ENCODE data around the gene YY2. TPM values are rescaled to one million over a fixed set of nuclear protein-coding genes. Genes with fewer than 3 reads are reported as not detected.

Gene YY2
- total RNA-seq, 1 donor from 2014 or later = 0.30 TPM

DNA sequence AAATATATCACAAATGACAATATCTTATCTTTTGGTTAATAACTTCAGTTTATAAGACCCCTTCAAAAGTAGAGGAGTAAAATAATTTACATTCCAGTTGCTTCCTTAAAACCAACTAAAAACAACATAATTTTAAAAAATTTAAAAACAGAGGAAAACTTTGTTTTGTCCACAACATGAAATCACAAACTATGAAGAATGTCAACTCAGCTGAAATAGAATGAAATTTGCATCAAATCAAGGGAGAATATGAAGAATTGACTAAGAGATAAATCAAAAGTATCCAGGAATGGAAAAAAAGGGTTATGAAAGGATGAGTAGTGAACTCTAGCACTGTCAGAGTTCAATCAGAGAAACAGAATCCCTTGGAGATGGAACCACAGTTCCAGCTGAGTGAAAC is 2.2 kb upstream of the YY2 start:
- DNase-seq = no peak
- Histone ChIP-seq H3K27ac (replicated peaks) (no peak overlapping the region), H3K36me3 (peaks cover 36% of the 10 kb centered on the region), H3K27me3 (ENCODE audit: low read depth) (no peaks in the 10 kb centered on the region), H3K4me1 (no peaks in the 10 kb centered on the region), H3K9me3 (replicated peaks) (no peaks in the 10 kb centered on the region), H3K4me3 (no peak overlapping the region)
- intact Hi-C loops (cut with micrococcal nuclease) = no loop called here
- TF ChIP-seq, protein P1, sequence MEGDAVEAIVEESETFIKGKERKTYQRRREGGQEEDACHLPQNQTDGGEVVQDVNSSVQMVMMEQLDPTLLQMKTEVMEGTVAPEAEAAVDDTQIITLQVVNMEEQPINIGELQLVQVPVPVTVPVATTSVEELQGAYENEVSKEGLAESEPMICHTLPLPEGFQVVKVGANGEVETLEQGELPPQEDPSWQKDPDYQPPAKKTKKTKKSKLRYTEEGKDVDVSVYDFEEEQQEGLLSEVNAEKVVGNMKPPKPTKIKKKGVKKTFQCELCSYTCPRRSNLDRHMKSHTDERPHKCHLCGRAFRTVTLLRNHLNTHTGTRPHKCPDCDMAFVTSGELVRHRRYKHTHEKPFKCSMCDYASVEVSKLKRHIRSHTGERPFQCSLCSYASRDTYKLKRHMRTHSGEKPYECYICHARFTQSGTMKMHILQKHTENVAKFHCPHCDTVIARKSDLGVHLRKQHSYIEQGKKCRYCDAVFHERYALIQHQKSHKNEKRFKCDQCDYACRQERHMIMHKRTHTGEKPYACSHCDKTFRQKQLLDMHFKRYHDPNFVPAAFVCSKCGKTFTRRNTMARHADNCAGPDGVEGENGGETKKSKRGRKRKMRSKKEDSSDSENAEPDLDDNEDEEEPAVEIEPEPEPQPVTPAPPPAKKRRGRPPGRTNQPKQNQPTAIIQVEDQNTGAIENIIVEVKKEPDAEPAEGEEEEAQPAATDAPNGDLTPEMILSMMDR (IDR thresholded peaks at IDR 0.05; ENCODE audit: borderline replicate concordance) = no peak

DNA sequence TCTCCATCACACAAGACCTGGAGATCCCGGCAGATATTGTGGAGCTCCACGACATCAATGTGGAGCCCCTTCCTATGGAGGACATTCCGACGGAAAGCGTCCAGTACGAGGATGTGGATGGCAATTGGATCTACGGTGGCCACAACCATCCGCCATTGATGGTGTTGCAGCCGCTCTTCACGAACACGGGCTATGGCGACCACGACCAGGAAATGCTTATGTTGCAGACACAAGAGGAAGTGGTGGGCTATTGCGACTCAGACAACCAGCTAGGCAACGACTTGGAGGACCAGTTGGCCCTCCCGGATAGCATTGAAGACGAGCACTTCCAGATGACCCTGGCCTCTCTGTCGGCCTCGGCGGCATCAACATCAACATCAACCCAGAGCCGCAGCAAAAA is 717 bp downstream of the YY2 start:
- TF ChIP-seq, protein P1 (IDR thresholded peaks at IDR 0.05; ENCODE audit: borderline replicate concordance) = no peak
- no peak for DNase-seq
- Histone ChIP-seq H3K4me3 (no peak overlapping the region), H3K27me3 (ENCODE audit: low read depth) (no peaks in the 10 kb centered on the region), H3K27ac (replicated peaks) (no peak overlapping the region), H3K4me1 (no peaks in the 10 kb centered on the region), H3K36me3 (peaks cover 27% of the 10 kb centered on the region), H3K9me3 (replicated peaks) (no peaks in the 10 kb centered on the region)
- intact Hi-C loops (cut with micrococcal nuclease) = no loop called here

DNA sequence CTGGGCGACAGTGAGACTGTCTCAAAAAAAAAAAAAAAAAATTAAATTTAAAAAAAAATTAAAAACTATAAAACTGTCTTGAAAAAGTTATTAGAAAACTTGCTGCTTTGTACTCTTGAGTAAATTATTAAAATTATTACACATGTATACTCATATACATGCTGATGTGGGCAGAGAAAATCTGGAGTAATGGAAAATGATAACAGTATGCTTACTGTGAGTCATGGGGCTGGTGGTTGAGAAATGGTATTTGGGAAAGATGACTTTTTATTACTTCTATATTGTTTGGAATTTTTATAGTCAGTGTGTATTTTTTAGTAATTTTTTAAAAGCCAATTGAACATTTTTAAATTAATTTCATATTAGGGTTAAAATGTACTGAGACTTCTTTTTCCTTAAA is 7.5 kb downstream of the YY2 start:
- Histone ChIP-seq H3K4me1 (no peaks in the 10 kb centered on the region), H3K9me3 (replicated peaks) (no peaks in the 10 kb centered on the region), H3K27me3 (ENCODE audit: low read depth) (no peaks in the 10 kb centered on the region), H3K36me3 (no peaks in the 10 kb centered on the region), H3K27ac (replicated peaks) (no peak overlapping the region), H3K4me3 (no peak overlapping the region)
- intact Hi-C loops (cut with micrococcal nuclease) = no loop called here
- no peak for DNase-seq
- TF ChIP-seq, protein P1 (IDR thresholded peaks at IDR 0.05; ENCODE audit: borderline replicate concordance) = no peak

DNA sequence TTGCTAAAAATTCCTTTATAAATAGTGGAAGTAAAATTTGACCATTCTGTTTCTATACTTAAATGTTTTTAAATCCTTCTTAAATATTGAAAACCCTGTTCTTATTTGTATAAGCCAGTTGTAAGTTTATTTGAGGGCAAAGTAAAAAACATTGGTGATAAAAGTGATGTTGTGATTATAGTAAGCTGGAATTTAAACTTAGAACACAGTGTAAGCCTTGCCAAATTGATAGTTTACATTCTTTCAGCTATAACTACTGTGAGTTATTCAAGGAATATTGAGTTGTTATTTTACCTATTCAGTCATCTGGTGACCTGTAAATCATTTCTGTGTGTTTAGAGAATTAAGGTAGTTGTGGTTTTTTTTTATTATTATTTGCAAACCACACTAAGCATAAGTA is 9.6 kb downstream of the YY2 start:
- Histone ChIP-seq H3K36me3 (no peaks in the 10 kb centered on the region), H3K4me1 (no peaks in the 10 kb centered on the region), H3K9me3 (replicated peaks) (no peaks in the 10 kb centered on the region), H3K27ac (replicated peaks) (no peak overlapping the region), H3K4me3 (no peak overlapping the region), H3K27me3 (ENCODE audit: low read depth) (no peaks in the 10 kb centered on the region)
- TF ChIP-seq, protein P1 (IDR thresholded peaks at IDR 0.05; ENCODE audit: borderline replicate concordance) = no peak
- no peak for DNase-seq
- intact Hi-C loops (cut with micrococcal nuclease) = no loop called here

DNA sequence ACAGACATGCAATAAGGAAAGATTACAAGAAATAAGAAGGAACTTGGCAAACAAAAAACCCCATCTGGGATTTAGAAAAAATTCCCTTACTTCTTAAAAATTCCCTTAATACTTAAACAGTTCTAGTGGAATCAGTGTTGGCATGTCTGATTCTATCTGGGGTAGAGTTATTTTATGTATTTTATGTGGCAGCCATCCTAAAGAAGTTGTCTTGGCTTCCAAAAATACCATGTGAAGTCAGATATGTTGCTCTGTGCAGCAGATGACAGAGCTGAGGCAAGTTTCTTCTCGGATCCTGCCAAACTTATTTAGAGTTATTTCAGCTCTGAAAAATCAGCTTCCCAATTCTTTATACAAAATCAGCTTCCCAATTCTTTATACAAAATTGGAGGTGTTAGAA is 14.7 kb downstream of the YY2 start:
- no peak for DNase-seq
- Histone ChIP-seq H3K27me3 (ENCODE audit: low read depth) (no peaks in the 10 kb centered on the region), H3K36me3 (no peaks in the 10 kb centered on the region), H3K4me3 (no peak overlapping the region), H3K4me1 (no peaks in the 10 kb centered on the region), H3K27ac (replicated peaks) (no peak overlapping the region), H3K9me3 (replicated peaks) (no peaks in the 10 kb centered on the region)
- TF ChIP-seq, protein P1 (IDR thresholded peaks at IDR 0.05; ENCODE audit: borderline replicate concordance) = no peak
- intact Hi-C loops (cut with micrococcal nuclease) = no loop called here
